ENCODE measurements around the gene TMTC1.

TMTC1 gene

GRCh38 chr12:29731591-29731990 is 52.2 kb downstream of the TMTC1 start:
- TF ChIP-seq POLR2A (IDR thresholded peaks at IDR 0.05; ENCODE audit: extremely low read depth, insufficient read length) (no peak), MYC (IDR thresholded peaks at IDR 0.05; ENCODE audit: low read depth, low read length) (no peak)
- TF ChIP-seq, protein P1, sequence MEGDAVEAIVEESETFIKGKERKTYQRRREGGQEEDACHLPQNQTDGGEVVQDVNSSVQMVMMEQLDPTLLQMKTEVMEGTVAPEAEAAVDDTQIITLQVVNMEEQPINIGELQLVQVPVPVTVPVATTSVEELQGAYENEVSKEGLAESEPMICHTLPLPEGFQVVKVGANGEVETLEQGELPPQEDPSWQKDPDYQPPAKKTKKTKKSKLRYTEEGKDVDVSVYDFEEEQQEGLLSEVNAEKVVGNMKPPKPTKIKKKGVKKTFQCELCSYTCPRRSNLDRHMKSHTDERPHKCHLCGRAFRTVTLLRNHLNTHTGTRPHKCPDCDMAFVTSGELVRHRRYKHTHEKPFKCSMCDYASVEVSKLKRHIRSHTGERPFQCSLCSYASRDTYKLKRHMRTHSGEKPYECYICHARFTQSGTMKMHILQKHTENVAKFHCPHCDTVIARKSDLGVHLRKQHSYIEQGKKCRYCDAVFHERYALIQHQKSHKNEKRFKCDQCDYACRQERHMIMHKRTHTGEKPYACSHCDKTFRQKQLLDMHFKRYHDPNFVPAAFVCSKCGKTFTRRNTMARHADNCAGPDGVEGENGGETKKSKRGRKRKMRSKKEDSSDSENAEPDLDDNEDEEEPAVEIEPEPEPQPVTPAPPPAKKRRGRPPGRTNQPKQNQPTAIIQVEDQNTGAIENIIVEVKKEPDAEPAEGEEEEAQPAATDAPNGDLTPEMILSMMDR (IDR thresholded peaks at IDR 0.05; ENCODE audit: low read depth, low read length): no peak
- TF ChIP-seq, protein P2, sequence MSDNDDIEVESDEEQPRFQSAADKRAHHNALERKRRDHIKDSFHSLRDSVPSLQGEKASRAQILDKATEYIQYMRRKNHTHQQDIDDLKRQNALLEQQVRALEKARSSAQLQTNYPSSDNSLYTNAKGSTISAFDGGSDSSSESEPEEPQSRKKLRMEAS (IDR thresholded peaks at IDR 0.05; ENCODE audit: low read depth, low read length): no peak
- H3K4me3 ChIP-seq (ENCODE audit: low read depth, low read length): no peak overlapping the region
- no peak for DNase-seq (ENCODE audit: low read depth)

GRCh38 chr12:29730481-29730880 is 53.3 kb downstream of the TMTC1 start:
- DNase-seq (ENCODE audit: low read depth): no peak
- no peak overlapping the region for H3K4me3 ChIP-seq (ENCODE audit: low read depth, low read length)
- TF ChIP-seq MYC (IDR thresholded peaks at IDR 0.05; ENCODE audit: low read depth, low read length) (no peak), POLR2A (IDR thresholded peaks at IDR 0.05; ENCODE audit: extremely low read depth, insufficient read length) (no peak)
- TF ChIP-seq, protein P2 (IDR thresholded peaks at IDR 0.05; ENCODE audit: low read depth, low read length): no peak
- TF ChIP-seq, protein P1 (IDR thresholded peaks at IDR 0.05; ENCODE audit: low read depth, low read length): no peak

- TF ChIP-seq, protein P2 (IDR thresholded peaks at IDR 0.05; ENCODE audit: low read depth, low read length): no peak
- TF ChIP-seq MYC (IDR thresholded peaks at IDR 0.05; ENCODE audit: low read depth, low read length): no peak
- TF ChIP-seq, protein P1 (IDR thresholded peaks at IDR 0.05; ENCODE audit: low read depth, low read length): no peak
- TF ChIP-seq POLR2A (IDR thresholded peaks at IDR 0.05; ENCODE audit: extremely low read depth, insufficient read length): no peak
- no peak for DNase-seq (ENCODE audit: low read depth)
- no peak overlapping the region for H3K4me3 ChIP-seq (ENCODE audit: low read depth, low read length)
These were observed 55.7 kb downstream of the TMTC1 start for GRCh38 chr12:29728030-29728429.

- H3K4me3 ChIP-seq (ENCODE audit: low read depth, low read length): no peak overlapping the region
- TF ChIP-seq MYC (IDR thresholded peaks at IDR 0.05; ENCODE audit: low read depth, low read length) (no peak), POLR2A (IDR thresholded peaks at IDR 0.05; ENCODE audit: extremely low read depth, insufficient read length) (no peak)
- TF ChIP-seq, protein P2 (IDR thresholded peaks at IDR 0.05; ENCODE audit: low read depth, low read length): no peak
- TF ChIP-seq, protein P1 (IDR thresholded peaks at IDR 0.05; ENCODE audit: low read depth, low read length): no peak
- DNase-seq (ENCODE audit: low read depth): no peak
These were observed 56.9 kb downstream of the TMTC1 start for GRCh38 chr12:29726741-29727348.

- DNase-seq (ENCODE audit: low read depth): no peak
- no peak overlapping the region for H3K4me3 ChIP-seq (ENCODE audit: low read depth, low read length)
- TF ChIP-seq MYC (IDR thresholded peaks at IDR 0.05; ENCODE audit: low read depth, low read length): no peak
- no peak for TF ChIP-seq POLR2A (IDR thresholded peaks at IDR 0.05; ENCODE audit: extremely low read depth, insufficient read length)
- TF ChIP-seq, protein P1 (IDR thresholded peaks at IDR 0.05; ENCODE audit: low read depth, low read length): no peak
- TF ChIP-seq, protein P2 (IDR thresholded peaks at IDR 0.05; ENCODE audit: low read depth, low read length): no peak
These were observed 57.4 kb downstream of the TMTC1 start for GRCh38 chr12:29726321-29726692.

Data from NB4 (cell line).